HepG2 (cell line): Measurements from ENCODE around the gene CD9. TPM values are rescaled to one million over a fixed set of nuclear protein-coding genes. Genes with fewer than 3 reads are reported as not detected.
A peak's percentile ranks its signal among the peaks of the same experiment; 100 is the strongest.

ENCODE experiments used
- ATAC-seq: fragments of 200-7000 bp; cut with Tn5 transposase; 3 replicates; pipeline ENCODE4 v1.9.1; 2020; ENCODE audit warnings: mild to moderate bottlenecking, moderate library complexity
- BruUV-seq: library from RNA; stranded (reverse); fragments of 400-500 nt; replicated peaks from 2 replicates; lab custom pipeline; 2021; lab: Mats Ljungman, UMichigan
- CTCF ChIA-PET: fragments of 300-600 bp; formaldehyde crosslinking; extraction: SDS; loops from one replicate; lab custom pipeline; 2021; ENCODE audit warnings: low total read pairs, inconsistent platforms, low intra/inter-chr PET ratio; lab: Yijun Ruan, JAX
- POLR2A ChIA-PET: fragments of 350-600 bp; sonication (Branson Sonifier 250); formaldehyde crosslinking; loops from one replicate; lab custom pipeline; 2020; ENCODE audit warnings: antibody characterized with exemption, inconsistent platforms; lab: Yijun Ruan, JAX
- DNase-seq: peaks from one replicate; pipeline ENCODE4 v3.0.0-alpha.2; 2015; ENCODE audit warnings: low spot score
- FAIRE-seq: peaks from 3 replicates; lab custom pipeline; 2011; peaks lifted over from hg19 to GRCh38; lab: Jason Lieb, UNC
- H2AFZ ChIP-seq: one replicate; pipeline ENCODE4 v1.6.1; 2011; ENCODE audit warnings: low read length, inconsistent platforms
- H3K27ac ChIP-seq: fragments of 300-600 bp; 3 replicates; pipeline ENCODE4 v1.8.0; 2011; ENCODE audit warnings: mixed run types, mild to moderate bottlenecking, mixed read lengths, low read length, inconsistent platforms; ENCODE audit not compliant: insufficient read depth; ENCODE audit errors: extremely low read length
- H3K27me3 ChIP-seq, 2 experiments: fragments of 200-600 bp in 1 of 2; 2 replicates in 1 of 2; 3 replicates in 1 of 2; pipeline versions ENCODE4 v1.6.0 to v1.8.0; 2011; ENCODE audit warnings: low read length in 2 of 2, mild to moderate bottlenecking in 2 of 2, moderate library complexity in 2 of 2, inconsistent platforms in 1 of 2; ENCODE audit not compliant: insufficient read depth in 2 of 2, control insufficient read depth in 1 of 2
- H3K36me3 ChIP-seq, 2 experiments: fragments of 200-600 bp in 1 of 2; replicated peaks in 1 of 2; 2 replicates in 1 of 2; 3 replicates in 1 of 2; pipeline versions ENCODE4 v1.5.1 to v1.8.0; 2011; ENCODE audit warnings: low read length in 2 of 2, inconsistent platforms in 1 of 2; ENCODE audit not compliant: insufficient read depth in 2 of 2, control insufficient read depth in 1 of 2
- H3K4me1 ChIP-seq: 2 replicates; pipeline ENCODE4 v1.5.1; 2012; ENCODE audit warnings: low read length, inconsistent platforms; ENCODE audit not compliant: insufficient read depth
- H3K4me2 ChIP-seq: 2 replicates; pipeline ENCODE4 v1.6.0; 2011; ENCODE audit warnings: low read depth, low read length, inconsistent platforms
- H3K4me3 ChIP-seq, 3 experiments: fragments of 200-600 bp in 1 of 3; sonication (generic), shearing (Covaris generic) in 1 of 3; replicated peaks in 1 of 3; 2 replicates each; pipeline ENCODE4 v1.5.1; 2011 to 2016; ENCODE audit warnings: low read length in 3 of 3, inconsistent platforms in 2 of 3, low read depth in 2 of 3, mild to moderate bottlenecking in 2 of 3, control low read depth in 1 of 3, mixed read lengths in 1 of 3; ENCODE audit not compliant: insufficient read depth in 1 of 3
- H3K79me2 ChIP-seq: one replicate; pipeline ENCODE4 v1.6.1; 2011; ENCODE audit warnings: low read length, inconsistent platforms; ENCODE audit not compliant: insufficient read depth
- H3K9ac ChIP-seq: 2 replicates; pipeline ENCODE4 v1.6.0; 2011; ENCODE audit warnings: mild to moderate bottlenecking, low read depth, low read length, inconsistent platforms; ENCODE audit not compliant: insufficient read depth
- H3K9me3 ChIP-seq: 2 replicates; pipeline ENCODE4 v1.5.1; 2012; ENCODE audit warnings: mild to moderate bottlenecking, low read length
- H4K20me1 ChIP-seq: 2 replicates; pipeline ENCODE4 v1.6.0; 2011; ENCODE audit warnings: inconsistent platforms, mild to moderate bottlenecking, low read length, moderate library complexity; ENCODE audit not compliant: insufficient read depth
- CREM ChIP-seq, 2 experiments: sonication (generic) in 1 of 2; formaldehyde crosslinking in 1 of 2; IDR thresholded peaks; 2 replicates each; pipeline versions ENCODE4 v1.4.0 to v1.6.1; 2016 to 2020; ENCODE audit warnings: antibody characterized with exemption in 1 of 2, mild to moderate bottlenecking in 1 of 2, missing genetic modification reagents in 1 of 2
- NR2F6 ChIP-seq, 2 experiments: IDR thresholded peaks; 2 replicates each; pipeline ENCODE4 v1.6.1; 2016; ENCODE audit warnings: antibody characterized with exemption in 1 of 2, mild to moderate bottlenecking in 1 of 2
- RBFOX2 ChIP-seq: fragments of 200-400 bp; formaldehyde crosslinking; IDR thresholded peaks from 2 replicates; pipeline ENCODE4 v1.6.1; 2017; ENCODE audit warnings: low read depth, mild to moderate bottlenecking, low read length
- SOX6 ChIP-seq, 2 experiments: fragments of 450-650 bp in 1 of 2; sonication (generic) in 1 of 2; formaldehyde crosslinking in 1 of 2; IDR thresholded peaks; 2 replicates each; pipeline versions ENCODE4 v1.4.0 to v1.6.1; 2017 to 2020; ENCODE audit warnings: antibody characterized with exemption in 1 of 2, mild to moderate bottlenecking in 1 of 2, missing genetic modification reagents in 1 of 2
- SPEN ChIP-seq: sonication (generic); formaldehyde crosslinking; IDR thresholded peaks from 2 replicates; pipeline ENCODE4 v1.5.1; 2020; ENCODE audit warnings: low read depth, mild to moderate bottlenecking, missing genetic modification reagents
- ZMYM4 ChIP-seq: sonication (generic); formaldehyde crosslinking; IDR thresholded peaks from 2 replicates; pipeline ENCODE4 v1.8.1; 2023; ENCODE audit warnings: mild to moderate bottlenecking, missing genetic modification reagents
- ZNF34 ChIP-seq: sonication (generic); formaldehyde crosslinking; IDR thresholded peaks from 2 replicates; pipeline ENCODE4 v1.4.0; 2020; ENCODE audit warnings: mild to moderate bottlenecking, missing genetic modification reagents, borderline replicate concordance
- ZNF543 ChIP-seq: sonication (generic); formaldehyde crosslinking; IDR thresholded peaks from 2 replicates; pipeline ENCODE4 v1.4.0; 2020; ENCODE audit warnings: mild to moderate bottlenecking, missing genetic modification reagents
- WGBS: methylation state at CpG from one replicate; pipeline ENCODE4 v1.1.6; 2017; ENCODE audit warnings: low lambda C conversion rate; 5-methylcytosine and 5-hydroxymethylcytosine counted together
- in situ Hi-C: cut with HindIII; loops from 2 replicates; pipeline ENCODE4 v1.10.0; 2017; ENCODE audit warnings: low pct_unique_long_range_greater_than_20kb; ENCODE audit not compliant: extremely low pct_ligation_motif_present
- intact Hi-C: fragments of 100-400 bp; cut with micrococcal nuclease; formaldehyde crosslinking; loops from one replicate; pipeline ENCODE4 v1.10.0; 2022; ENCODE audit not compliant: unreplicated experiment
- polyA plus RNA-seq, 8 experiments: library from polyadenylated mRNA; depleted of rRNA in 3 of 8; stranded (reverse) in 7 of 8; unstranded in 1 of 8; fragments of >200 nt; fragmentation: Illumina TruSeq in 4 of 8; extraction: Trizol in 4 of 8; gene quantifications; 2 replicates each; pipeline versions ENCODE4 v1.2.1 to v1.2.3, GENCODE V29; 2011 to 2016; ENCODE audit warnings: low read depth in 4 of 8, missing spikeins in 1 of 8, mixed read lengths in 1 of 8; ENCODE audit not compliant: insufficient read depth in 1 of 8
- total RNA-seq, 5 experiments: library from RNA; depleted of rRNA; stranded (reverse); fragments of >200 nt; fragmentation: Illumina TruSeq; extraction: Trizol; gene quantifications; 2 replicates each; pipeline ENCODE4 v1.2.3, GENCODE V29; 2016; ENCODE audit warnings: low read depth in 1 of 5
- TF ChIP-seq, protein P1 (sequence below): sonication (generic); formaldehyde crosslinking; IDR thresholded peaks from 2 replicates; pipeline ENCODE4 v1.4.0; 2020; ENCODE audit warnings: missing genetic modification reagents, borderline replicate concordance
- TF ChIP-seq, protein P2 (sequence below): sonication (generic); formaldehyde crosslinking; IDR thresholded peaks from 2 replicates; pipeline ENCODE4 v1.5.1; 2020; ENCODE audit warnings: mild to moderate bottlenecking, missing genetic modification reagents, moderate library complexity

Gene CD9
- total and polyA plus RNA-seq, 2 of the 13 experiments (the other 11 are each of a cell fraction or from before 2014, with no cell fraction given), result 5.8 to 38.3 TPM

DNA sequence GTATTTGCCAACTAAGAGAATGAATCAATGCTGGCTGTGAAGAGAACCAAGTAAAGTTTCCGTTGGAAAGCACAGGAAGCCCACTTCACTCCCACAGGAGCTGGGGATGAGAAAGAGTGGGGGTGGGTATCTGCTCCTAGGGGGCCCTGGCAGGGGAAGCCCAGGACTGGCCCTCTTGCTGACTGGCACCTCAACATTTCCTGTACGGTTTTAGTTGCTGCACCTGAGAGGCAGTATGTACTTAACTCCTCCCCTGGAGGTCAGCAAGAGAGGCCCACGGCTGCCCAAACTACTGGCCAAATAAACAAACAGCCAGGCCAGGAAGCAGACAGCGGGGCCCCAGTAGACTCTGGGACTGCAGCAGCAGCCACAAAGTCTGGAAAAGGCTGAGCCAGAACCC is 41.9 kb upstream of the CD9 start (continued):
- TF ChIP-seq, protein P1, sequence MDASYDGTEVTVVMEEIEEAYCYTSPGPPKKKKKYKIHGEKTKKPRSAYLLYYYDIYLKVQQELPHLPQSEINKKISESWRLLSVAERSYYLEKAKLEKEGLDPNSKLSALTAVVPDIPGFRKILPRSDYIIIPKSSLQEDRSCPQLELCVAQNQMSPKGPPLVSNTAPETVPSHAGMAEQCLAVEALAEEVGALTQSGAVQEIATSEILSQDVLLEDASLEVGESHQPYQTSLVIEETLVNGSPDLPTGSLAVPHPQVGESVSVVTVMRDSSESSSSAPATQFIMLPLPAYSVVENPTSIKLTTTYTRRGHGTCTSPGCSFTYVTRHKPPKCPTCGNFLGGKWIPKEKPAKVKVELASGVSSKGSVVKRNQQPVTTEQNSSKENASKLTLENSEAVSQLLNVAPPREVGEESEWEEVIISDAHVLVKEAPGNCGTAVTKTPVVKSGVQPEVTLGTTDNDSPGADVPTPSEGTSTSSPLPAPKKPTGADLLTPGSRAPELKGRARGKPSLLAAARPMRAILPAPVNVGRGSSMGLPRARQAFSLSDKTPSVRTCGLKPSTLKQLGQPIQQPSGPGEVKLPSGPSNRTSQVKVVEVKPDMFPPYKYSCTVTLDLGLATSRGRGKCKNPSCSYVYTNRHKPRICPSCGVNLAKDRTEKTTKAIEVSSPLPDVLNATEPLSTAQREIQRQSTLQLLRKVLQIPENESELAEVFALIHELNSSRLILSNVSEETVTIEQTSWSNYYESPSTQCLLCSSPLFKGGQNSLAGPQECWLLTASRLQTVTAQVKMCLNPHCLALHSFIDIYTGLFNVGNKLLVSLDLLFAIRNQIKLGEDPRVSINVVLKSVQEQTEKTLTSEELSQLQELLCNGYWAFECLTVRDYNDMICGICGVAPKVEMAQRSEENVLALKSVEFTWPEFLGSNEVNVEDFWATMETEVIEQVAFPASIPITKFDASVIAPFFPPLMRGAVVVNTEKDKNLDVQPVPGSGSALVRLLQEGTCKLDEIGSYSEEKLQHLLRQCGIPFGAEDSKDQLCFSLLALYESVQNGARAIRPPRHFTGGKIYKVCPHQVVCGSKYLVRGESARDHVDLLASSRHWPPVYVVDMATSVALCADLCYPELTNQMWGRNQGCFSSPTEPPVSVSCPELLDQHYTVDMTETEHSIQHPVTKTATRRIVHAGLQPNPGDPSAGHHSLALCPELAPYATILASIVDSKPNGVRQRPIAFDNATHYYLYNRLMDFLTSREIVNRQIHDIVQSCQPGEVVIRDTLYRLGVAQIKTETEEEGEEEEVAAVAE, result no peak
- TF ChIP-seq CREM (IDR thresholded peaks at IDR 0.05) (no peak), CREM (CRISPR knock-in tag; IDR thresholded peaks at IDR 0.05) (no peak), NR2F6 (IDR thresholded peaks at IDR 0.05) (peak; percentile 41; the same call in 1 of the 2 replicates), NR2F6 (CRISPR knock-in tag; IDR thresholded peaks at IDR 0.05) (peak; percentile 61), SPEN (peak; percentile 36; the same call in 1 of the 2 replicates), SOX6 (IDR thresholded peaks at IDR 0.05) (no peak), SOX6 (CRISPR knock-in tag; IDR thresholded peaks at IDR 0.05) (peak; percentile 47; the same call in 1 of the 2 replicates), ZMYM4 (0 out of 2 replicates have a peak, but pooled peaks have one; percentile 32), RBFOX2 (no peak)

DNA sequence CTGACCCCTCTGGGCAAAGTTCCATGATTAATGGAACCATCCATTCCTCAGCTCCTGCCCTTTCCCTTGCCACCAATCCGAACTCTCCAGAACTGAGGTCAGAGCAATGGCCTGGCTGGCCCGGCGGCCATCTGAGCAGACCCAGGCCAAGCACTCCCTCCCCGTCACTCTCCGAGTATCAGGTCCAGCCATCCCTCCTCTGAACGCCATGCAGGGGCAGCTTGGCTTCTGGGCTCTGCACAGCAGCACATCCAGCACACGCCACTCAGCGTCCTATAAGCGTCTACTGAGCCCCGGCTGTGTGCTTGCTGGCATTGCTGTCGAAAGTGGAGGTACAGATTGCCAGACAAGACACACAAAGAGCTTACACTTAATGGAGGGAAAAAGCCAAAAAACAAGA is 41.5 kb upstream of the CD9 start:
- no TSS peak for BruUV-seq
- ATAC-seq, result peak; percentile 58

More for the DNA sequence above, 41.5 kb upstream of the CD9 start:
- no peaks in the 10 kb centered on the region for H4K20me1 ChIP-seq
- ChIA-PET CTCF (no interaction called here), POLR2A (no interaction called here)
- H3K36me3 ChIP-seq, result no peaks in the 10 kb centered on the region
- FAIRE-seq, result no peak
- TF ChIP-seq, protein P2, sequence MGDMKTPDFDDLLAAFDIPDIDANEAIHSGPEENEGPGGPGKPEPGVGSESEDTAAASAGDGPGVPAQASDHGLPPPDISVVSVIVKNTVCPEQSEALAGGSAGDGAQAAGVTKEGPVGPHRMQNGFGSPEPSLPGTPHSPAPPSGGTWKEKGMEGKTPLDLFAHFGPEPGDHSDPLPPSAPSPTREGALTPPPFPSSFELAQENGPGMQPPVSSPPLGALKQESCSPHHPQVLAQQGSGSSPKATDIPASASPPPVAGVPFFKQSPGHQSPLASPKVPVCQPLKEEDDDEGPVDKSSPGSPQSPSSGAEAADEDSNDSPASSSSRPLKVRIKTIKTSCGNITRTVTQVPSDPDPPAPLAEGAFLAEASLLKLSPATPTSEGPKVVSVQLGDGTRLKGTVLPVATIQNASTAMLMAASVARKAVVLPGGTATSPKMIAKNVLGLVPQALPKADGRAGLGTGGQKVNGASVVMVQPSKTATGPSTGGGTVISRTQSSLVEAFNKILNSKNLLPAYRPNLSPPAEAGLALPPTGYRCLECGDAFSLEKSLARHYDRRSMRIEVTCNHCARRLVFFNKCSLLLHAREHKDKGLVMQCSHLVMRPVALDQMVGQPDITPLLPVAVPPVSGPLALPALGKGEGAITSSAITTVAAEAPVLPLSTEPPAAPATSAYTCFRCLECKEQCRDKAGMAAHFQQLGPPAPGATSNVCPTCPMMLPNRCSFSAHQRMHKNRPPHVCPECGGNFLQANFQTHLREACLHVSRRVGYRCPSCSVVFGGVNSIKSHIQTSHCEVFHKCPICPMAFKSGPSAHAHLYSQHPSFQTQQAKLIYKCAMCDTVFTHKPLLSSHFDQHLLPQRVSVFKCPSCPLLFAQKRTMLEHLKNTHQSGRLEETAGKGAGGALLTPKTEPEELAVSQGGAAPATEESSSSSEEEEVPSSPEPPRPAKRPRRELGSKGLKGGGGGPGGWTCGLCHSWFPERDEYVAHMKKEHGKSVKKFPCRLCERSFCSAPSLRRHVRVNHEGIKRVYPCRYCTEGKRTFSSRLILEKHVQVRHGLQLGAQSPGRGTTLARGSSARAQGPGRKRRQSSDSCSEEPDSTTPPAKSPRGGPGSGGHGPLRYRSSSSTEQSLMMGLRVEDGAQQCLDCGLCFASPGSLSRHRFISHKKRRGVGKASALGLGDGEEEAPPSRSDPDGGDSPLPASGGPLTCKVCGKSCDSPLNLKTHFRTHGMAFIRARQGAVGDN (CRISPR knock-in tag), result peak; percentile 57; the same call in 1 of the 2 replicates
- TF ChIP-seq ZNF34 (no peak), ZNF543 (CRISPR knock-in tag) (no peak)
- intact Hi-C loops (no loop called here), in situ Hi-C loops (no loop called here)
- H3K4me2 ChIP-seq, result peak overlapping the region; percentile 67
- H3K27ac ChIP-seq, result no peak overlapping the region
- H3K79me2 ChIP-seq, result no peaks in the 10 kb centered on the region
- H3K4me1 ChIP-seq, result peaks cover 30% of the 10 kb centered on the region
- no peaks in the 10 kb centered on the region for H3K9me3 ChIP-seq
- H3K9ac ChIP-seq, result no peak overlapping the region
- DNase-seq, result no peak
- peak overlapping the region in 1 of 3 experiments; percentile 31; a peak in 1 of 6 replicates for H3K4me3 ChIP-seq
- H2AFZ ChIP-seq, result no peak overlapping the region
- WGBS, result 39% methylated on average over 11 of the region's 11 CpGs
- H3K27me3 ChIP-seq, result peaks cover 7 to 10% of the 10 kb centered on the region in 2 experiments; a peak in 3 of 5 replicates
